HepG2 (cell line): Measurements from ENCODE around the gene ZNF691. TPM values are rescaled to one million over a fixed set of nuclear protein-coding genes. Genes with fewer than 3 reads are reported as not detected.

ENCODE experiments used
- ARNT ChIP-seq: fragments of 450-650 bp; IDR thresholded peaks from 2 replicates; pipeline ENCODE4 v1.6.1; 2017
- ATF2 ChIP-seq: sonication (generic); formaldehyde crosslinking; IDR thresholded peaks from 2 replicates; pipeline ENCODE4 v1.4.0; 2020; ENCODE audit warnings: missing genetic modification reagents
- ATRX ChIP-seq: sonication (generic); formaldehyde crosslinking; IDR thresholded peaks from 2 replicates; pipeline ENCODE4 v1.4.0; 2020; ENCODE audit warnings: missing genetic modification reagents, borderline replicate concordance
- BCL3 ChIP-seq: sonication (generic); formaldehyde crosslinking; IDR thresholded peaks from 2 replicates; pipeline ENCODE4 v1.5.1; 2020; ENCODE audit warnings: mild to moderate bottlenecking, missing genetic modification reagents, moderate library complexity
- EHMT2 ChIP-seq: fragments of 200-600 bp; sonication (generic); IDR thresholded peaks from 2 replicates; pipeline ENCODE4 v1.7.0; 2017; ENCODE audit warnings: antibody characterized with exemption, low read depth, low read length, borderline replicate concordance
- GRHL1 ChIP-seq: sonication (generic); formaldehyde crosslinking; conservative IDR thresholded peaks from 2 replicates; pipeline ENCODE4 v1.8.0; 2022; ENCODE audit warnings: missing genetic modification reagents
- HNRNPL ChIP-seq: fragments of 200-400 bp; formaldehyde crosslinking; IDR thresholded peaks from 2 replicates; pipeline ENCODE4 v1.6.1; 2017; ENCODE audit warnings: mild to moderate bottlenecking, low read depth, low read length
- JUNB ChIP-seq: sonication (generic); formaldehyde crosslinking; IDR thresholded peaks from 2 replicates; pipeline ENCODE4 v1.8.0; 2022; ENCODE audit warnings: missing genetic modification reagents, mild to moderate bottlenecking, borderline replicate concordance
- JUND ChIP-seq: sonication (generic); formaldehyde crosslinking; IDR thresholded peaks from 2 replicates; pipeline ENCODE4 v1.8.0; 2022; ENCODE audit warnings: mild to moderate bottlenecking, missing genetic modification reagents
- KDM4B ChIP-seq: sonication (generic); formaldehyde crosslinking; IDR thresholded peaks from 2 replicates; pipeline ENCODE4 v1.4.0; 2020; ENCODE audit warnings: missing genetic modification reagents
- KLF11 ChIP-seq: IDR thresholded peaks from 2 replicates; pipeline ENCODE4 v1.6.1; 2016; ENCODE audit warnings: missing compliant biosample characterization
- MXD3 ChIP-seq: IDR thresholded peaks from 2 replicates; pipeline ENCODE4 v1.6.1; 2016; ENCODE audit warnings: mild to moderate bottlenecking, missing biosample characterization, missing genetic modification reagents
- NONO ChIP-seq, 2 experiments: fragments of 450-650 bp in 1 of 2; sonication (generic) in 1 of 2; formaldehyde crosslinking in 1 of 2; IDR thresholded peaks in 1 of 2; conservative IDR thresholded peaks in 1 of 2; 2 replicates each; pipeline versions ENCODE4 v1.6.1 to v1.8.0; 2017 to 2022; ENCODE audit warnings: mild to moderate bottlenecking in 1 of 2, missing genetic modification reagents in 1 of 2, moderate library complexity in 1 of 2
- RFX3 ChIP-seq: IDR thresholded peaks from 2 replicates; pipeline ENCODE4 v1.6.1; 2016; ENCODE audit warnings: missing biosample characterization, missing genetic modification reagents
- SALL2 ChIP-seq: sonication (generic); formaldehyde crosslinking; IDR thresholded peaks from 2 replicates; pipeline ENCODE4 v1.8.1; 2023; ENCODE audit warnings: mild to moderate bottlenecking, missing genetic modification reagents, inconsistent platforms
- ZBTB42 ChIP-seq: sonication (generic); formaldehyde crosslinking; IDR thresholded peaks from 2 replicates; pipeline ENCODE4 v1.5.0; 2020; ENCODE audit warnings: mild to moderate bottlenecking, missing genetic modification reagents
- ZFP36L2 ChIP-seq: sonication (generic); formaldehyde crosslinking; IDR thresholded peaks from 2 replicates; pipeline ENCODE4 v1.4.0; 2020; ENCODE audit warnings: missing genetic modification reagents
- ZNF207 ChIP-seq: fragments of 450-650 bp; IDR thresholded peaks from 2 replicates; pipeline ENCODE4 v1.6.1; 2016; ENCODE audit warnings: antibody characterized with exemption, borderline replicate concordance
- ZNF24 ChIP-seq: fragments of 450-650 bp; IDR thresholded peaks from 2 replicates; pipeline ENCODE4 v1.6.1; 2017; ENCODE audit warnings: antibody characterized with exemption, mild to moderate bottlenecking
- ZNF460 ChIP-seq: sonication (generic); formaldehyde crosslinking; IDR thresholded peaks from 2 replicates; pipeline ENCODE4 v1.5.1; 2020; ENCODE audit warnings: missing genetic modification reagents, mild to moderate bottlenecking, borderline replicate concordance
- ZNF512 ChIP-seq: sonication (generic); formaldehyde crosslinking; IDR thresholded peaks from 2 replicates; pipeline ENCODE4 v1.4.0; 2020; ENCODE audit warnings: mild to moderate bottlenecking, missing genetic modification reagents
- ZNF569 ChIP-seq: sonication (generic); formaldehyde crosslinking; IDR thresholded peaks from 2 replicates; pipeline ENCODE4 v1.5.0; 2020; ENCODE audit warnings: mild to moderate bottlenecking, missing genetic modification reagents, moderate library complexity, borderline replicate concordance
- ZNF572 ChIP-seq: sonication (generic); formaldehyde crosslinking; IDR thresholded peaks from 2 replicates; pipeline ENCODE4 v1.5.1; 2020; ENCODE audit warnings: mild to moderate bottlenecking, missing genetic modification reagents
- ZNF672 ChIP-seq: sonication (generic); formaldehyde crosslinking; IDR thresholded peaks from 2 replicates; pipeline ENCODE4 v1.8.1; 2022; ENCODE audit warnings: missing genetic modification reagents
- polyA plus RNA-seq, 8 experiments: library from polyadenylated mRNA; depleted of rRNA in 3 of 8; stranded (reverse) in 7 of 8; unstranded in 1 of 8; fragments of >200 nt; fragmentation: Illumina TruSeq in 4 of 8; extraction: Trizol in 4 of 8; gene quantifications; 2 replicates each; pipeline versions ENCODE4 v1.2.1 to v1.2.3, GENCODE V29; 2011 to 2016; ENCODE audit warnings: low read depth in 4 of 8, missing spikeins in 1 of 8, mixed read lengths in 1 of 8; ENCODE audit not compliant: insufficient read depth in 1 of 8
- total RNA-seq, 5 experiments: library from RNA; depleted of rRNA; stranded (reverse); fragments of >200 nt; fragmentation: Illumina TruSeq; extraction: Trizol; gene quantifications; 2 replicates each; pipeline ENCODE4 v1.2.3, GENCODE V29; 2016; ENCODE audit warnings: low read depth in 1 of 5

ZNF691 gene
- total and polyA plus RNA-seq, 2 of the 13 experiments (the other 11 are each of a cell fraction or from before 2014, with no cell fraction given): 7.6 to 7.8 TPM

GRCh38 chr1:42846257-42847110 is at the start of gene ZNF691 (continued):
- no peak for TF ChIP-seq GRHL1 (CRISPR knock-in tag)
- no peak for TF ChIP-seq ZNF24
- TF ChIP-seq ATRX (CRISPR knock-in tag): no peak
- peak; percentile 92 for TF ChIP-seq ZNF572 (CRISPR knock-in tag)
- no peak for TF ChIP-seq NONO (IDR thresholded peaks at IDR 0.05)
- TF ChIP-seq NONO (CRISPR knock-in tag; conservative IDR thresholded peaks at IDR 0.05): peak; percentile 54
- TF ChIP-seq ARNT: no peak
- no peak for TF ChIP-seq ZFP36L2 (CRISPR knock-in tag)
- no peak for TF ChIP-seq ZBTB42 (CRISPR knock-in tag)
- TF ChIP-seq KLF11 (CRISPR knock-in tag): no peak
- TF ChIP-seq ZNF207: no peak
- no peak; the same call in 1 of the 2 replicates for TF ChIP-seq SALL2 (CRISPR knock-in tag)
- TF ChIP-seq ATF2 (CRISPR knock-in tag): no peak
- TF ChIP-seq JUNB (CRISPR knock-in tag): no peak
- no peak; the same call in 1 of the 2 replicates for TF ChIP-seq KDM4B (CRISPR knock-in tag)
- no peak for TF ChIP-seq EHMT2
- TF ChIP-seq ZNF672 (CRISPR knock-in tag): no peak
- no peak for TF ChIP-seq ZNF569
- TF ChIP-seq BCL3 (CRISPR knock-in tag): 0 out of 2 replicates have a peak, but pooled peaks have one; percentile 9
- TF ChIP-seq HNRNPL: no peak
- no peak for TF ChIP-seq RFX3 (CRISPR knock-in tag)
- no peak for TF ChIP-seq JUND
- TF ChIP-seq ZNF512: no peak
- TF ChIP-seq MXD3: 0 out of 2 replicates have a peak, but pooled peaks have one; percentile 39
- TF ChIP-seq ZNF460 (CRISPR knock-in tag): no peak
